Activated CD4-positive, alpha-beta T cell treated with anti-CD3 and anti-CD28 coated beads for 48 hours (primary cell): ENCODE measurements around the gene CYSTM1.
A peak's percentile ranks its signal among the peaks of the same experiment; 100 is the strongest.

Source experiments
- DNase-seq: peaks from one replicate; pipeline ENCODE4 v3.0.0-alpha.2; 2020

The CYSTM1 gene

GRCh38 chr5:140174465-140175366 is at the start of gene CYSTM1:
Gene CYSTM1, plus strand, starts transcription at chr5:140175188. Its CDS starts 19,278 bp downstream, at chr5:140194466.
- peak; percentile 96 for DNase-seq

GRCh38 chr5:140125637-140126036 is 49.4 kb upstream of the CYSTM1 start, which contains the start of gene IGIP:
Gene IGIP, plus strand, starts transcription at chr5:140125937. Its CDS starts 2,540 bp downstream, at chr5:140128477.
- DNase-seq = no peak

- no peak for DNase-seq
Observed at GRCh38 chr5:140126315-140127012, 48.5 kb upstream of the CYSTM1 start.

GRCh38 chr5:140128376-140128775 is 46.6 kb upstream of the CYSTM1 start:
- DNase-seq = no peak

- DNase-seq = no peak
Observed at GRCh38 chr5:140130949-140131733, 43.8 kb upstream of the CYSTM1 start.

GRCh38 chr5:140131967-140132409 is 43.0 kb upstream of the CYSTM1 start:
- DNase-seq = no peak

GRCh38 chr5:140133514-140134167 is 41.3 kb upstream of the CYSTM1 start:
- DNase-seq = no peak

GRCh38 chr5:140134277-140134935 is 40.6 kb upstream of the CYSTM1 start:
- DNase-seq = no peak

GRCh38 chr5:140135127-140135526 is 39.9 kb upstream of the CYSTM1 start:
- no peak for DNase-seq

- no peak for DNase-seq
Observed at GRCh38 chr5:140136624-140137023, 38.4 kb upstream of the CYSTM1 start.

GRCh38 chr5:140140435-140140834 is 34.6 kb upstream of the CYSTM1 start:
- no peak for DNase-seq

GRCh38 chr5:140141241-140141640 is 33.7 kb upstream of the CYSTM1 start:
- no peak for DNase-seq

GRCh38 chr5:140142246-140142645 is 32.7 kb upstream of the CYSTM1 start:
- no peak for DNase-seq

GRCh38 chr5:140142856-140143255 is 32.1 kb upstream of the CYSTM1 start:
- DNase-seq = no peak

- no peak for DNase-seq
Observed at GRCh38 chr5:140143521-140144258, 31.3 kb upstream of the CYSTM1 start.

GRCh38 chr5:140145256-140145655 is 29.7 kb upstream of the CYSTM1 start:
- no peak for DNase-seq

GRCh38 chr5:140145818-140146522 is 29.0 kb upstream of the CYSTM1 start:
- DNase-seq = peak; percentile 70

GRCh38 chr5:140146523-140146842 is 28.5 kb upstream of the CYSTM1 start:
- no peak for DNase-seq

- no peak for DNase-seq
Observed at GRCh38 chr5:140147460-140147859, 27.5 kb upstream of the CYSTM1 start.

- DNase-seq = no peak
Observed at GRCh38 chr5:140148508-140148907, 26.5 kb upstream of the CYSTM1 start.

GRCh38 chr5:140150201-140150600 is 24.8 kb upstream of the CYSTM1 start:
- DNase-seq = no peak
